LNCaP clone FGC (cell line): ENCODE data around the gene GUCA2B.

Experiments
- DNase-seq: peaks from one replicate; pipeline ENCODE4 v3.0.0-alpha.2; 2011; ENCODE audit warnings: low read depth
- H3K4me3 ChIP-seq: 2 replicates; pipeline ENCODE4 v1.5.1; 2011; ENCODE audit warnings: mild to moderate bottlenecking, low read depth, low read length, control low read depth
- CTCF ChIP-seq: IDR thresholded peaks from 2 replicates; pipeline ENCODE4 v1.5.1; 2012; ENCODE audit warnings: mild to moderate bottlenecking; ENCODE audit not compliant: control insufficient read depth, insufficient read depth; ENCODE audit errors: extremely low read depth

GUCA2B gene

GRCh38 chr1:42172381-42173133 lies 19.3 kb downstream of the GUCA2B start:
- no peak overlapping the region for H3K4me3 ChIP-seq
- no peak for DNase-seq
- TF ChIP-seq CTCF, result no peak

DNA sequence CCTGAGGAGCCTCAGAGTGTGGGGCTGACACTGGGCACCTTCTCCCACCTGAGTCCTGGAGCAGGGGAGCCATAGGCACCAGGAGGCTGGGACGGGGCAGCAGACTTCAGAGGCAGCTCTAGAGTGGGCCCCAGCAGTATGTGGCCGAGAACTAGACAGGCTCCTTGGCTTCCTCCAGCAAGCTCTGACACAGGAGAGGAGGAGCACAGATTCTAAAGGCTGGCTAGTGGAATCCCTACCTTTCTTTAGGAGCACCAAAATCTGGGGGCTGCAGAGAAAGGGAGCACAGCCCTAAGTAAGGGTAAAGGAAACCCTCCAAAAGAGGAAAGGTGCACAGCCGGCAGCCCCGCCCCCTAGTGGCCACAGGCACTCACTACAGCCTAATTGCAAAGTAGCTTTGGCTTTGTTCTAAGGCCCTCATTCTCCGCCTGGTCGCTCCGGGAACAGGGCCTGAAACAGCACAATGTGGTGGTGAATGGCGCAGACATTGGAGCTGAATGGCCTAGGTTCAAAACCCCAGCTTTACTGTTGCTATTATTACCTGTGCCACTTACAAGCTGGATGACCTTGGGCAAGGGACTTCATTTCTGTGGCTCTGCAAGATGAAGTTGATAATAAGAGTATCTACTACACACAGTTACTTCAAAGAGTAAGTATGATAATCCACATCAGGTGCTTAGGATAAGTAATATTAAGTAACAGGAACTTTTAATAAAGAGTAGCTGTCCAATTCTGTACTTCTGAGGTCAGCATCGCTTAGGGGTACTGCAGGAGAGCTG lies 20.1 kb downstream of the GUCA2B start:
- TF ChIP-seq CTCF, result peak; percentile 90
- peak overlapping the region; percentile 25 for H3K4me3 ChIP-seq
- DNase-seq, result no peak

GRCh38 chr1:42173961-42174735 lies 20.9 kb downstream of the GUCA2B start:
- DNase-seq, result peak; percentile 93
- peak overlapping the region; percentile 25 for H3K4me3 ChIP-seq
- no peak for TF ChIP-seq CTCF

GRCh38 chr1:42175314-42176054 lies 22.3 kb downstream of the GUCA2B start:
- no peak for DNase-seq
- H3K4me3 ChIP-seq, result no peak overlapping the region
- TF ChIP-seq CTCF, result no peak

DNA sequence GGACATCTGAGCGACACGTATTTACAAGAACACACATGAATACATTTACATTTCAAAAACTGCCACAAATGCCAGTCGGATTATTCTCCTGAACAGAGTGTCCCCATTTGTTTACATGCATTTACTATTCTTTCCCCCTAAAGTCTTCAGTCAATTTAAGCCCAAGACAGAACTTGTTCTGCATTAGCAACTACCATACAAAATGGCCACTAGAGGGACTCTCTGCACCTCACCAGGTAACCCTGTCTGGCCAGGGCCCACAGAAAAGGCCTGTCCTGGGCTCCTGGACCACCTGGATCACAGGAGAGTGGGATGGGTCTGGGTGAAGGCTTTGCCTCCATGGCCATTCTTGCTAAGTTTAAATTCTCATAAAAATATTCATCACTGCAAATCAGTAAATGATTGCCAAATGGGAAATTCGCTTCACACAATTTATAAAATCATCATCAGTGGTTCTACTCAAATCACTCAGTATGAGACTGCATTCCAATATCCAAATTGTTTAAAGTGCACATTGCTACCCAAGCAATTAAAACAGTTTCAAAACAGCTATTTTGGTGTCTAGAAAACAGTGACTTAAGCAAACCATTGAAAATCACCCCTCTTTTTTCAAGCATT lies 23.8 kb downstream of the GUCA2B start:
- peak; percentile 83 for TF ChIP-seq CTCF
- H3K4me3 ChIP-seq, result no peak overlapping the region
- peak; percentile 86 for DNase-seq

GRCh38 chr1:42177541-42177981 lies 24.4 kb downstream of the GUCA2B start:
- no peak overlapping the region for H3K4me3 ChIP-seq
- DNase-seq, result no peak
- no peak for TF ChIP-seq CTCF
